Measurements from ENCODE around the gene MAPK8IP2. TPM values are rescaled to one million over a fixed set of nuclear protein-coding genes. Genes with fewer than 3 reads are reported as not detected.
"Not testable (repeated sequence)": the region's sequence is repeated elsewhere in the genome, so short reads cannot be mapped to it uniquely, and the experiment has no call there.

MAPK8IP2 gene
- polyA plus RNA-seq, 4 donors = 0.72 to 3.5 (median 0.93) TPM

GRCh38 chr22:50628543-50629134 is 28.0 kb downstream of the MAPK8IP2 start:
- no peak for DNase-seq (ENCODE audit: low read depth in 4 of 4, low spot score in 3 of 4)

- no peak for DNase-seq (ENCODE audit: low read depth in 4 of 4, low spot score in 3 of 4)
Measured at GRCh38 chr22:50630376-50630775, 29.8 kb downstream of the MAPK8IP2 start.

GRCh38 chr22:50633086-50633485 is 32.5 kb downstream of the MAPK8IP2 start:
- no peak for DNase-seq (ENCODE audit: low read depth in 4 of 4, low spot score in 3 of 4)

GRCh38 chr22:50633771-50634170 is 33.2 kb downstream of the MAPK8IP2 start:
- DNase-seq (ENCODE audit: low read depth in 4 of 4, low spot score in 3 of 4) = no peak

- DNase-seq (ENCODE audit: low read depth in 4 of 4, low spot score in 3 of 4) = no peak
Measured at GRCh38 chr22:50635591-50635990, 35.0 kb downstream of the MAPK8IP2 start.

- DNase-seq (ENCODE audit: low read depth in 4 of 4, low spot score in 3 of 4) = not testable (repeated sequence)
Measured at GRCh38 chr22:50640296-50640695, 39.7 kb downstream of the MAPK8IP2 start.

GRCh38 chr22:50640857-50641647 is 40.5 kb downstream of the MAPK8IP2 start:
- DNase-seq (ENCODE audit: low read depth in 4 of 4, low spot score in 3 of 4) = no peak

- DNase-seq (ENCODE audit: low read depth in 4 of 4, low spot score in 3 of 4) = peak in 1 of 4 donors; percentile 45
Measured at GRCh38 chr22:50641696-50642607, 41.4 kb downstream of the MAPK8IP2 start.

GRCh38 chr22:50643021-50643820 is 42.6 kb downstream of the MAPK8IP2 start:
- DNase-seq (ENCODE audit: low read depth in 4 of 4, low spot score in 3 of 4) = not testable (repeated sequence)

GRCh38 chr22:50643821-50644101 is 43.2 kb downstream of the MAPK8IP2 start:
- not testable (repeated sequence) for DNase-seq (ENCODE audit: low read depth in 4 of 4, low spot score in 3 of 4)

GRCh38 chr22:50653256-50653655 is 52.7 kb downstream of the MAPK8IP2 start:
- no peak for DNase-seq (ENCODE audit: low read depth in 4 of 4, low spot score in 3 of 4)

GRCh38 chr22:50654664-50655063 is 54.1 kb downstream of the MAPK8IP2 start:
- not testable (repeated sequence) for DNase-seq (ENCODE audit: low read depth in 4 of 4, low spot score in 3 of 4)

- no peak for DNase-seq (ENCODE audit: low read depth in 4 of 4, low spot score in 3 of 4)
Measured at GRCh38 chr22:50656122-50657070, 55.8 kb downstream of the MAPK8IP2 start.

GRCh38 chr22:50657925-50658324 is 57.3 kb downstream of the MAPK8IP2 start:
- DNase-seq (ENCODE audit: low read depth in 4 of 4, low spot score in 3 of 4) = no peak

GRCh38 chr22:50659711-50660110 is 59.1 kb downstream of the MAPK8IP2 start:
- not testable (repeated sequence) for DNase-seq (ENCODE audit: low read depth in 4 of 4, low spot score in 3 of 4)

GRCh38 chr22:50660306-50660705 is 59.7 kb downstream of the MAPK8IP2 start:
- no peak for DNase-seq (ENCODE audit: low read depth in 4 of 4, low spot score in 3 of 4)
